Parietal lobe (tissue), 1 donor: ENCODE measurements around the gene DSE. TPM values are rescaled to one million over a fixed set of nuclear protein-coding genes. Genes with fewer than 3 reads are reported as not detected.

Experiments used
- total RNA-seq: library from RNA; depleted of rRNA; stranded (reverse); fragments of >200 nt; gene quantifications from one replicate; pipeline ENCODE4 v1.2.3, GENCODE V29; 2014

The DSE gene
- total RNA-seq: 38.2 TPM

DNA sequence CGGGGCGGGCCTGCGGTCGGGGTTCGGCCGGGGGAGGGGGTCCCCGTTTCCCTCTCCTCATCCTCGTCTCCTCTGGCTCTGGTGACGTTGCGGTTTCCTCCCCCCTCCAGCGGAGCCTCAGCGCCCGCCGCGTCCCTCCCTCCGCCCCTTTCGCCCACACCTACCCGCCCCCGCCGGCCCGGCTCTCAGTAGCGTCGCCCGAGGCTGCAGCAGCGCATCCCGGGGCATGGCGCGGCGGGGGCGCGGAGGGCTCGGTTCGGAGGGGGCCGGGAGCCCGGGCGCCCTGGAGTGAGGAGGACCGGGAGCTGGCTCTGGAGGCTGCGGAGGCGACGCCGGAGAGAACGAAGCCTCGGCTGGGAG, at the start of gene DSE:
DSE (plus strand) TSS at position 188 of the 360 bp plus-strand sequence. CDS start 28,304 bp downstream, outside the sequence.

DNA sequence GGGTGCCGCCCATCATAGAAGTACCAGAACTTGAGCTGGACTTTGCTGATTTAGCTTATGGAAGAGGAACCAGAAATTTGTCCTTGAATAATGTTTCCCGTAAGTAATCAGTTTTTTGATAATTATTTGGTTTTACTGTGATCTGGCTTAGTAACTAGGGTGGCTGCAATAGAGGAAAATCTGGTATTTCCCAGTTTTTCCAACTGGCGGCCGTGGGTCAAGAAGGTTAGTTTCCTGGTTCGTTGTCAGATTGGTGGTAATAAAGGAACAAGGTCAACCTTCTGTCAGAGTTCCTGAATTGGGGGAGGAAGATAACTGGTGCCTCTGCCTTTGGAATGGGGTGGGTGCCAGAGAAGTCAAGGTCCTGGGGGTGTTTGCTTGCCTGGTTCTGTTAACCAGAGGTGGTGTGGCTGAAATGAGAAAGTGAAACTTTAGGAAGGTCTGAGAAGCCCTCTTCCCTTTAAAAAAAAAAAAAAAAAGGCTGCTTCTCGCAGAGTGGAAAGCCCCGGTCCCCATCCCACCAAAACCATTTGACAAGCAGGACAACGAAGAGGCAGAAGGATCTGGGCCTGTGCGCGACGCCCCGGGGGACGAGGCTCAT, 90.7 kb downstream of the DSE start, which contains the start of gene CALHM6:
CALHM6 (plus strand) TSS at position 45 of the 601 bp plus-strand sequence; CDS start at position 600, 555 bp downstream.

Other genes with a start within 250 kb of the DSE start
- not detected for gene COL10A1, start 244.8 kb upstream of the DSE start, total RNA-seq
- 81.7 TPM for gene TSPYL4, start 116.9 kb upstream of the DSE start, total RNA-seq
- gene TSPYL1, start 91.0 kb upstream of the DSE start, total RNA-seq: 108 TPM
- not detected for gene CALHM6, start 90.4 kb downstream of the DSE start, total RNA-seq
- gene CALHM5, start 140.7 kb downstream of the DSE start, total RNA-seq: 0.31 TPM
- not detected for gene TRAPPC3L, start 174.7 kb downstream of the DSE start, total RNA-seq
- gene CALHM4, start 182.8 kb downstream of the DSE start, total RNA-seq: not detected
- 29.1 TPM for gene RWDD1, start 200.6 kb downstream of the DSE start, total RNA-seq
- 2.5 TPM for gene RSPH4A, start 245.5 kb downstream of the DSE start, total RNA-seq